Measurements from ENCODE around the gene ZNF668.
"Not testable (repeated sequence)": the region's sequence is repeated elsewhere in the genome, so short reads cannot be mapped to it uniquely, and the experiment has no call there.

ZNF668 gene

DNA sequence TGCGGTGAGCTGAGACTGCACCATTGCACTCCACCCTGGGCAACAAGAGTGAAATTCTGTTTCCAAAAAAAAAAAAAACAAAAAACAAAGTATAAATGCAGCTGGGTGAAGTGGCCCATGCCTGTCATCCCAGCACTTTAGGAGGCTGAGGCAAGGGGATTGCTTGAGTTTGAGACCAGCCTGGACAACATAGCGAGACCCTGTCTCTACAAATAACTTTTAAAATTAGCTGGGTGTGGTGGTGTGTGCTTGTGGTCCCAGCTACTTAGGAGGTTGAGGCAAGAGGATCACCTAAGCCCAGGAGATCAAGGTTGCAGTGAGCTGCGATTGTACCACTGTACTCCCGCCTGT is 50.8 kb downstream of the ZNF668 start:
- no peak overlapping the region for H3K4me3 ChIP-seq (ENCODE audit: low read depth, low read length)
- DNase-seq (ENCODE audit: low read depth) = no peak
- TF ChIP-seq, protein P1, sequence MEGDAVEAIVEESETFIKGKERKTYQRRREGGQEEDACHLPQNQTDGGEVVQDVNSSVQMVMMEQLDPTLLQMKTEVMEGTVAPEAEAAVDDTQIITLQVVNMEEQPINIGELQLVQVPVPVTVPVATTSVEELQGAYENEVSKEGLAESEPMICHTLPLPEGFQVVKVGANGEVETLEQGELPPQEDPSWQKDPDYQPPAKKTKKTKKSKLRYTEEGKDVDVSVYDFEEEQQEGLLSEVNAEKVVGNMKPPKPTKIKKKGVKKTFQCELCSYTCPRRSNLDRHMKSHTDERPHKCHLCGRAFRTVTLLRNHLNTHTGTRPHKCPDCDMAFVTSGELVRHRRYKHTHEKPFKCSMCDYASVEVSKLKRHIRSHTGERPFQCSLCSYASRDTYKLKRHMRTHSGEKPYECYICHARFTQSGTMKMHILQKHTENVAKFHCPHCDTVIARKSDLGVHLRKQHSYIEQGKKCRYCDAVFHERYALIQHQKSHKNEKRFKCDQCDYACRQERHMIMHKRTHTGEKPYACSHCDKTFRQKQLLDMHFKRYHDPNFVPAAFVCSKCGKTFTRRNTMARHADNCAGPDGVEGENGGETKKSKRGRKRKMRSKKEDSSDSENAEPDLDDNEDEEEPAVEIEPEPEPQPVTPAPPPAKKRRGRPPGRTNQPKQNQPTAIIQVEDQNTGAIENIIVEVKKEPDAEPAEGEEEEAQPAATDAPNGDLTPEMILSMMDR (IDR thresholded peaks at IDR 0.05; ENCODE audit: insufficient read depth, low read depth, low read length, missing control alignments) = no peak

DNA sequence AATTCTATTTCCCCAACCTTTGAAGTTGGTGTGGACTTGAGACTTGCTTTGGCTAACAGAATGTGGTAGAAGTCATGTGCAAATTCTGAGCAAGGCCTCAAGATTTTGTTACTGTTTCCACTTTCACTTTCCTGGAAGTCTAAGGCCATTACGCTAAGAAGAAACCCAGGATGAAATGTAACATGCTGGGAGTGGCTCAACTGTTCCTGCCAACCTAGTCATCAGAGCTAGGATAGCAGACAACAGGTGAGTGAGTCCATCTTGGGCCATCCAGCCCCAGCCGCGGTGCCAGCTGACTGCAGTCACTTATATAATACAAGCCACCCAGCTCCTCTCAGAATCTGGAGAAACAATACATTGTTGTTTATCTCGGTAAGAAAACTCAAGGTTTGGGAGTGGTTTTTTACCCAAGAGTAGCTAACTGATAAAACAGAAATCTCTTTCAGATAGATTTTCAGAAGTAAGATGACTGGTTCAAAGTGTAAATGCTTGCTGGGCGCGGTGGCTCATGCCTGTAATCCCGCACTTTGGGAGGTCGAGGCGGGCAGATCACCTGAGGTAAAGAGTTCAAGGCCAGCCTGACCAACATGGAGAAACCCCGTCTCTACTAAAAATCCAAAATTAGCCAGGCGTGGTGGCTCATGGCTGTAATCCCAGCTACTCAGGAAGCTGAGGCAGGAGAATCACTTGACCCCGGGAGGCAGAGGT is 51.3 kb downstream of the ZNF668 start:
- TF ChIP-seq, protein P1 (IDR thresholded peaks at IDR 0.05; ENCODE audit: insufficient read depth, low read depth, low read length, missing control alignments) = no peak
- no peak overlapping the region for H3K4me3 ChIP-seq (ENCODE audit: low read depth, low read length)
- no peak for DNase-seq (ENCODE audit: low read depth)

DNA sequence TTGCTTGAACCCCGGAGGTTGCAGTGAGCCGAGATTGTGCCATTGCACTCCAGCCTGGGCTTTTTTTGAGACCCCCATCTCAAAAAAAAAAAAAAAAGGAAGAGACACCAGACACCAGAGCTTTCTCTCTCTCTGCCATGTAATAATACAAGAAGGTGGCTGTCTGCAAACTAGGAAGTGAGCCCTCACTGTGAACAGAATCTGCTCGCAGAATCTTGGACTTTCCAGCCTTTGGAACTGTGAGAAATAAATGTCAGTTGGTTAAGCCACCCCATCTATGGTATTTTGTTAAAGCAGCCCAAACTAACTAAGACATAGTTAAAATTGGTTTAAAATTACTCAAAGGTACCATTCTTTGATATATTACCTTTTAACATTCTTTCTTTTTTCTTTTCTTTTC is 53.5 kb downstream of the ZNF668 start:
- no peak overlapping the region for H3K4me3 ChIP-seq (ENCODE audit: low read depth, low read length)
- DNase-seq (ENCODE audit: low read depth) = no peak
- TF ChIP-seq, protein P1 (IDR thresholded peaks at IDR 0.05; ENCODE audit: insufficient read depth, low read depth, low read length, missing control alignments) = no peak

DNA sequence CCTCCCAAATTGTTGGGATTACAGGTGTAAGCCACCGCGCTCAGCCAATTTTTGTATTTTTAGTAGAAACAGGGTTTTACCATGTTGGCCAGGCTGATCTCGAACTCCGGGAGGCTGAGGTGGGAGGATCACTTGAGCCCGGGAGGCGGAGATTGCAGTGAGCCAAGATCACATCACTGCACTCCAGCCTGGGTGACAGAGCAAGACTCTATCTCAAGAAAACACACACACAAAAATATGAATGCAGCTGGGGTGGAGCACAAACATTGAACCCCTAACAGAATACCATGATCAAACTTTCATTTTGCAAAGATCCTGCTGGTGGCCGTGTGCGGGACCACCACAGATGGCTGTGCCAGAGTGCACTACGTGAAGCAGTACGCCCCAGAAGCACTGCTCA is 56.3 kb downstream of the ZNF668 start:
- not testable (repeated sequence) for H3K4me3 ChIP-seq (ENCODE audit: low read depth, low read length); DNase-seq (ENCODE audit: low read depth)

DNA sequence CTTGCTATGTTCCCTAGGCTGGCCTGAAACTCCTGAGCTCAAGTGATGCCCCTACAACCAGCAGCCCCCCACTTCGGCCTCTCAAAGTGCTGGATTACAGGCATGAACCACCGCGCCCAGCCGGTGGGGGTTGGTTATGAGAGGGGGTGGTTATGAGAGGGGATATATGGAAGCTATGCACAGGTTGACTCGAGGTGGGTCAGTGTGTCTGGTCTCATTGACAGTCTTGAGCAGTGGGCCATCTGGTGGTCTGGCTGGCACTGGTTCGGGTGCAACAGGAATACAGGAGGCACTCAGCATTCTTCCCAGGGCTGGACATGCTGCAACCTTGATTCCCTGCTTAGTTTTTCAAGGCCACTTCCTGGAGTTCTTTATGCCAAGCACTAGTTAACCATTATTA is 58.0 kb downstream of the ZNF668 start:
- no peak overlapping the region for H3K4me3 ChIP-seq (ENCODE audit: low read depth, low read length)
- DNase-seq (ENCODE audit: low read depth) = no peak
- TF ChIP-seq, protein P1 (IDR thresholded peaks at IDR 0.05; ENCODE audit: insufficient read depth, low read depth, low read length, missing control alignments) = no peak

DNA sequence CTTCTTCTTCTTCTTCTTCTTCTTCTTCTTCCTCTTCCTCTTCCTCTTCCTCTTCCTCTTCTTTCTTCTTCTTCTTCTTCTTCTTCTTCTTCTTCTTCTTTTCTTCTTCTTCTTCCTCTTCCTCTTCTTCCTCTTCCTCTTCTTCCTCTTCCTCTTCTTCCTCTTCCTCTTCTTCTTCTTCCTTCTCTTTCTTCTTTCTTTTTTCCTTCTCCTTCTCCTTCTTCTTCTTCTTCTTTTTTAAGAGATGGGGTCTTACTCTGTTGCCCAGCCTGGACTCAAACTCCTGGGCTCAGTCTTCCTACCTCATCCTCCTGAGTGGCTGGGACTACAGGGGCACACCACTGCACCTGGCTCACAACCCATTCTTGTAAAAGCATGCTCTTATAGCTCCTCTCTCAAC is 60.7 kb downstream of the ZNF668 start:
- not testable (repeated sequence) for DNase-seq (ENCODE audit: low read depth); H3K4me3 ChIP-seq (ENCODE audit: low read depth, low read length)

DNA sequence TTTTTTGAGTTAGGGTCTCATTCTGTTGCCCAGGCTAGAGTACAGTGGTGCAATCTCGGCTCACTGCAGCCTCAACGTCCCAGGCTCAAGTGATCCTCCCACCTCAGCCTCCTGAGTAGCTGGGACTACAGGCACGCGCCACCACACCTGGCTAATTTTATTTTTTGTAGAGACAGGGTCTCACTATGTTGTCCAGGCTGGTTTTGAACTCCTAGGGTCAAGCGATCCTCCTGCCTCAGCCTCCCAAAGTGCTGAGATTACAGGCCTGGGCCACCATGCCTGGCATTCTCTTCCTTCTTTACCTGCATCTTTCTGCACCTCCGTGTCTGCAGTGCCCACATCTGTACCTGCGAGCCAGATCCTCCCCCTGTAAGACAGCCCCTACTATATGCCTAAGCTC is 62.2 kb downstream of the ZNF668 start:
- H3K4me3 ChIP-seq (ENCODE audit: low read depth, low read length); DNase-seq (ENCODE audit: low read depth): not testable (repeated sequence)
